ENCODE measurements around the gene JARID2. TPM values are rescaled to one million over a fixed set of nuclear protein-coding genes. Genes with fewer than 3 reads are reported as not detected.

The JARID2 gene
- total RNA-seq, 1 donor: 9.1 TPM

DNA sequence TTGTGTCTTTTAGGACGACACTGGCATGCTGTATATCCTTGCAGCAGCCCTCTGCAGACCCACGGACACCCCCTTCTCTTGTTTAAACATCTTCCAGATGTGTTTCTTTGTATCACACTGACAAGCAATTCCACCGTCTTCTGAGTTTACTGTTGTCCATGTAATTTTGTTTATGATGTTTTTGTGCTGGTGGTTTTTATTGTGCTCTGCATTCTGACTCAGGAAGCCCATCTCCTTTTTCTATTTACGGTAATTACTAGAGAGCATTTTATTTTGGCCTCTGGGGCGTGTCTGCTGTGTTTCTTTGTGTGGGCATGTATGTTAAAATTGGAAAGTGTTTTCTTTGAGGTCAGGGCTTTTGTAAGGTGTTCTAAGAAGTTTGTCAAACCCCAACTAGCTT lies 111.9 kb downstream of the JARID2 start:
- TF ChIP-seq, protein P1, sequence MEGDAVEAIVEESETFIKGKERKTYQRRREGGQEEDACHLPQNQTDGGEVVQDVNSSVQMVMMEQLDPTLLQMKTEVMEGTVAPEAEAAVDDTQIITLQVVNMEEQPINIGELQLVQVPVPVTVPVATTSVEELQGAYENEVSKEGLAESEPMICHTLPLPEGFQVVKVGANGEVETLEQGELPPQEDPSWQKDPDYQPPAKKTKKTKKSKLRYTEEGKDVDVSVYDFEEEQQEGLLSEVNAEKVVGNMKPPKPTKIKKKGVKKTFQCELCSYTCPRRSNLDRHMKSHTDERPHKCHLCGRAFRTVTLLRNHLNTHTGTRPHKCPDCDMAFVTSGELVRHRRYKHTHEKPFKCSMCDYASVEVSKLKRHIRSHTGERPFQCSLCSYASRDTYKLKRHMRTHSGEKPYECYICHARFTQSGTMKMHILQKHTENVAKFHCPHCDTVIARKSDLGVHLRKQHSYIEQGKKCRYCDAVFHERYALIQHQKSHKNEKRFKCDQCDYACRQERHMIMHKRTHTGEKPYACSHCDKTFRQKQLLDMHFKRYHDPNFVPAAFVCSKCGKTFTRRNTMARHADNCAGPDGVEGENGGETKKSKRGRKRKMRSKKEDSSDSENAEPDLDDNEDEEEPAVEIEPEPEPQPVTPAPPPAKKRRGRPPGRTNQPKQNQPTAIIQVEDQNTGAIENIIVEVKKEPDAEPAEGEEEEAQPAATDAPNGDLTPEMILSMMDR (IDR thresholded peaks at IDR 0.05; ENCODE audit: insufficient read depth, low read depth, low read length): no peak
- DNase-seq (ENCODE audit: low read depth): no peak
- H3K4me3 ChIP-seq (ENCODE audit: low read depth, low read length): no peak overlapping the region

DNA sequence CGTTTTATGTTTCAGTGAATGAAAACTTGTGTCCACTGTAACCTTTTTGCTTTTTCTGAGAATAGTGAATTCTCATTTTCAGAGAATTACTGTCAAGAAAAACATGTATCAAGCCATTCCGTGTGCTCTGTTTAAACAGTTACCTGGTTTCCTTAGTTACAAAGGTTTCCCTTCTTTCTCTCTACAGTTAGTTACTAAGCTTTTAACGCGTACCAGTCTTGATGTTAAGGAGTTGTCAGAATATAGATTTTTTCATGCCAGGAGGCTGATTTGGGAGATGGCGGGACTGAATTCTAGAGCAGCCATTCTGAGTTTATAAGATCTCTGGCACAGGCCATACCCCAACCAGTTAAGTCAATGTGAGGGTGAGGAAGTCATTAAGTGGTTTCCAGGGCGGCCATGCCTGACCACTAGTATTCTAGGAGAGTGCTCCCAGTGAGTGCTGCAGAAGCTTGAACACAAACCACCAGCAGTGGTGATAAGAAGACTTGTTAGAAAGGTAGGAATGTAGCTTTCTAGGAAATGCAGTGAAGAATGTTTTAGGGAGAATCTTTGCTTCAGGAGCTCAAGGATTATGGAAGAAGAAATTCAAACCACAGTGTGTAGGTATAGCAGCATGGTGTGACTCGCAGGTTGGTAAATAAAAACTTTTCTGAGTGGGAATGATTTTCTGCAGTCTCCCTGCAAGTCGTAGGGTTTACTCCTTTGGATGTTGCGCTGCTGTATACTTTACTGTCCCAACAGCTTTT lies 112.9 kb downstream of the JARID2 start:
- no peak for DNase-seq (ENCODE audit: low read depth)
- H3K4me3 ChIP-seq (ENCODE audit: low read depth, low read length): no peak overlapping the region
- TF ChIP-seq, protein P1 (IDR thresholded peaks at IDR 0.05; ENCODE audit: insufficient read depth, low read depth, low read length): no peak

DNA sequence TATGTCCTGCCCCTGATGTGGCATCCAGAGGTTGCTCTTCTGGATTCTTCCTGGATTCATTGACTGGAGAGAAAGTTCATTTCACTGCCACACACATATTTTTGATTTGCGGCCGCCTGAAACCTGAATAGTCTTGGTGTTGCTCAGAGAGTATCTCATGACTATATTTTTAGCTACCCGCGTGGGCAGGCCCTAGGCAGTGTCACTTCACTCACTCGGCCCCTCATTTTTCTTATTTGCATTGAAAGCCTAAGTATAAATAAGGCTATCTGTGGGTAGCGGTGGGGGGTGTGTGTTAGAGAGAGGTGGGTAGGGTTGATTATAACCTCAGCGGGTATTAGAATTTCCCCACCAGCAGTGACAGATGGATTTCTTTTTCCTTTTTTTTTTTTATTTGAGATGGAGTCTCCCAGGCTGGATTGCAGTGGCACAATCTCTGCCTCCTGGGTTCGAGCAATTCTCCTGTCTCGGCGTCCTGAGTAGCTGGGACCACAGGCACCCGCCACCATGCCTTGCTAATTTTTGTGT lies 113.5 kb downstream of the JARID2 start:
- no peak overlapping the region for H3K4me3 ChIP-seq (ENCODE audit: low read depth, low read length)
- TF ChIP-seq, protein P1 (IDR thresholded peaks at IDR 0.05; ENCODE audit: insufficient read depth, low read depth, low read length): no peak
- DNase-seq (ENCODE audit: low read depth): no peak

DNA sequence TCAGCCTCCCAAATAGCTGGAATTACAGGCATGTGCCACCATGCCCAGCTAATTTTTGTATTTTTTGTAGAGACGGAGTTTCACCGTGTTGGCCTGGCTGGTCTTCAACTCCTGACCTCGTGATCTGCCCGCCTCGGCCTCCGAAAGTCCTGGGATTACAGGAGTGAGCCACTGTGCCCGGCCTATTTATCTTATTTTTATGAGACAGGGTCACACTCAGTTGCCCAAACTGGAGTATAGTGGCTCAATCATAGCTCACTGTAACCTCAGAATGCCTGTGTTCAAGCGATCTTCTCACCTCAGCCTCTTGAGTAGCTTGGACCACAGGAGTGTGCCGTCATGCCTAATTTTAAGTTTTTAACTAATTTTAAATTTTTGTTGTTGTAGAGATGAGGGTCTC lies 114.4 kb downstream of the JARID2 start:
- TF ChIP-seq, protein P1 (IDR thresholded peaks at IDR 0.05; ENCODE audit: insufficient read depth, low read depth, low read length): no peak
- no peak for DNase-seq (ENCODE audit: low read depth)
- no peak overlapping the region for H3K4me3 ChIP-seq (ENCODE audit: low read depth, low read length)

DNA sequence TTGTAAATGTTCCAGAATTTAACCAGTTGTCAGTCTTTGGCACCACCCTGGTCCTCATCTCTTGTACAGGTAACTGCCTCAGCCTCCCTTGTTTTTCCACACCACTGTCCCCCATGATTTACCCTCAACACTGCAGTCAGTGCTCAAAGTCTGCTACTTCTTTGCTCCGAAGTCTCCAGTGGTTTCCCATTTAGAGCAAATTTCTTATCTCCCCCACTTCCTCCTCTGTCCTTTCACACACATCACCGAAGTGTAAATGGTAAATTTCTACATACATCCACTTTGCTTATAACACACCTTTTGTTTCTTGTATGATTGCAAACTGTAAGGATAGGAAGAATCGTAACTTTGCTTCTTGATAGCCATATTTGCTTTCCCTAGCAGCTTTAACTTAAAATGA lies 115.3 kb downstream of the JARID2 start:
- TF ChIP-seq, protein P1 (IDR thresholded peaks at IDR 0.05; ENCODE audit: insufficient read depth, low read depth, low read length): no peak
- DNase-seq (ENCODE audit: low read depth): no peak
- H3K4me3 ChIP-seq (ENCODE audit: low read depth, low read length): no peak overlapping the region

DNA sequence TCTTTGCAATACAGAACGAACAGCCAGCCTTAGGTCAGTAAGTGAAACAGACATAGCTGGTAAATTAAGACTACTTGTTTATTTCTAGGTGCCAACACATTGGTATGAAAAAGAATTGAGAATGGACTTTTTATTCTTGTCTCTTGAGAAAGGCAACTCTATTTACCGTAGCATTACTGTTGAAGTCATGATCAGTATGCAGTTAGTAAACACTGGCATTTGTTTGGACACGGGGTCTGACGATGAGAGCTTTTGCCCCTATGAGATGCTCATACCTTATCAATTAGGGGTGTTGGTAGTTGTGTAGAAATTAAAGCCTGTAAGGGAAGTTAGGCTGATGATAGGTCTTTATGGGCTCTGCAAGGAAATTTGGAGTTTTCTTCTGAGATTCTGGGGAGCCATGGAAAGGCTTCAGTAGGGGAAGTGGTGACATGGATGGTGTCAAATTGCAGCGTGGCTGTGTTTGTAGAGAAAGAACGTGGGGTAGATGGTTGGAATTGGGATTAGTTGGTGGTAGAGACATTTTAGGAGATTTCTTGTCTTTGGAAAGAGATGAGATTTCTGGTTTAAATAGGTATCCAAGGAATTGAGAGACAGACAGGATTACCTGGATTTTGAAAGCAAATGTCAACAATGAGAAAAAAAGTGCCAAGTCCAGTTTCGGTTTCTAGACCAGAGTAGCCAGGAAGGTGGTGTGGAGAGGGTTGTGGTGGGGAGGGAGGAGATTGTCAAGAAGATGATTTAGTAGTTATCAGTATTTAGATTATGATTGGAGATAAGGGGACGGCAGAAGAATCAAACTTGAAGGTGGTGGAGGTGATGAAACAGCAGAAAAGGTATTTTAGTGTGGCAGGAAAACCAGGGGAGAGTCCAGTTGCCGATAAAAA lies 116.6 kb downstream of the JARID2 start:
- TF ChIP-seq, protein P1 (IDR thresholded peaks at IDR 0.05; ENCODE audit: insufficient read depth, low read depth, low read length): no peak
- DNase-seq (ENCODE audit: low read depth): no peak
- no peak overlapping the region for H3K4me3 ChIP-seq (ENCODE audit: low read depth, low read length)
